H1 (cell line): Measurements from ENCODE around the gene IL32. TPM values are rescaled to one million over a fixed set of nuclear protein-coding genes. Genes with fewer than 3 reads are reported as not detected.

Source experiments
- ASH2L ChIP-seq: fragments of 200-600, 300-600 bp; sonication (generic); IDR thresholded peaks from one replicate; pipeline ENCODE4 v1.7.1; 2017; ENCODE audit warnings: low read length
- CHD2 ChIP-seq: IDR thresholded peaks from 2 replicates; pipeline ENCODE4 v1.6.1; 2012; ENCODE audit warnings: low read length, improper control_type of control experiment
- EZH2 ChIP-seq: fragments of 200-600 bp; sonication (generic); IDR thresholded peaks from 2 replicates; pipeline ENCODE4 v1.7.1; 2012; ENCODE audit warnings: low read depth, mild to moderate bottlenecking, moderate library complexity, low read length, inconsistent platforms; ENCODE audit not compliant: severe bottlenecking
- FOSL1 ChIP-seq: IDR thresholded peaks from 2 replicates; pipeline ENCODE4 v1.6.1; 2011; ENCODE audit warnings: mild to moderate bottlenecking, low read depth, low read length, moderate library complexity; ENCODE audit not compliant: insufficient read depth
- HDAC2 ChIP-seq, 2 experiments: fragments of 300-600 bp in 1 of 2; sonication (generic) in 1 of 2; IDR thresholded peaks; 2 replicates each; pipeline ENCODE4 v1.6.1; 2011 to 2012; ENCODE audit warnings: low read depth in 2 of 2, low read length in 2 of 2, mild to moderate bottlenecking in 2 of 2, moderate library complexity in 2 of 2, borderline replicate concordance in 1 of 2, inconsistent platforms in 1 of 2
- HDAC6 ChIP-seq: IDR thresholded peaks from one replicate; pipeline ENCODE4 v1.7.1; 2012; ENCODE audit warnings: low read depth, mild to moderate bottlenecking, inconsistent platforms, low read length, moderate library complexity
- JUND ChIP-seq: IDR thresholded peaks from 2 replicates; pipeline ENCODE4 v1.6.1; 2011; ENCODE audit warnings: mild to moderate bottlenecking, improper control_type of control experiment, low read length
- KDM1A ChIP-seq: fragments of 200-600, 300-600 bp; sonication (generic); IDR thresholded peaks from 2 replicates; pipeline ENCODE4 v1.7.1; 2016; ENCODE audit warnings: mild to moderate bottlenecking, low read length, borderline replicate concordance
- NRF1 ChIP-seq: IDR thresholded peaks from 2 replicates; pipeline ENCODE4 v1.6.1; 2011; ENCODE audit warnings: mild to moderate bottlenecking, low read depth, low read length, improper control_type of control experiment
- POLR2A ChIP-seq, 2 experiments: IDR thresholded peaks; 1 replicate in 1 of 2; 2 replicates in 1 of 2; pipeline ENCODE4 v1.6.1; 2011; ENCODE audit warnings: low read depth in 2 of 2, low read length in 2 of 2, mild to moderate bottlenecking in 2 of 2; ENCODE audit errors: control extremely low read depth in 1 of 2
- POLR2AphosphoS5 ChIP-seq: IDR thresholded peaks from 2 replicates; pipeline ENCODE4 v1.6.1; 2011; ENCODE audit warnings: low read depth, low read length
- RBBP5 ChIP-seq: IDR thresholded peaks from 2 replicates; pipeline ENCODE4 v1.7.1; 2012; ENCODE audit warnings: low read depth, mild to moderate bottlenecking, inconsistent platforms, low read length, moderate library complexity, borderline replicate concordance
- SAP30 ChIP-seq: fragments of 300-600 bp; sonication (generic); IDR thresholded peaks from 2 replicates; pipeline ENCODE4 v1.7.1; 2012; ENCODE audit warnings: low read length, moderate library complexity, mild to moderate bottlenecking, inconsistent platforms; ENCODE audit not compliant: insufficient read depth, insufficient replicate concordance
- SIN3A ChIP-seq, 2 experiments: IDR thresholded peaks in 1 of 2; conservative IDR thresholded peaks in 1 of 2; 2 replicates each; pipeline ENCODE4 v1.6.1; 2011 to 2012; ENCODE audit warnings: low read length in 2 of 2, improper control_type of control experiment in 1 of 2, low read depth in 1 of 2, mild to moderate bottlenecking in 1 of 2
- SIRT6 ChIP-seq: IDR thresholded peaks from one replicate; pipeline ENCODE4 v1.7.1; 2012; ENCODE audit warnings: low read length, inconsistent platforms
- SIX5 ChIP-seq: IDR thresholded peaks from 2 replicates; pipeline ENCODE4 v1.6.1; 2011; ENCODE audit warnings: mild to moderate bottlenecking, low read depth, low read length
- SP4 ChIP-seq: IDR thresholded peaks from 2 replicates; pipeline ENCODE4 v1.6.1; 2012; ENCODE audit warnings: low read length, inconsistent platforms
- TBP ChIP-seq: IDR thresholded peaks from 2 replicates; pipeline ENCODE4 v1.6.1; 2011; ENCODE audit warnings: low read depth, low read length, improper control_type of control experiment
- TEAD4 ChIP-seq: IDR thresholded peaks from 2 replicates; pipeline ENCODE4 v1.6.1; 2012; ENCODE audit warnings: low read depth, low read length, inconsistent platforms, mixed read lengths
- YY1 ChIP-seq: IDR thresholded peaks from 2 replicates; pipeline ENCODE4 v1.6.1; 2011; ENCODE audit warnings: low read depth, mild to moderate bottlenecking, low read length
- polyA plus RNA-seq, 7 experiments: library from polyadenylated mRNA; depleted of rRNA in 3 of 7; stranded (reverse) in 5 of 7; unstranded in 2 of 7; fragments of >200 nt in 5 of 7; fragments of 200-250 nt in 2 of 7; gene quantifications; 1 replicate in 5 of 7; 2 replicates in 1 of 7; 4 replicates in 1 of 7; pipeline versions ENCODE4 v1.2.1 to v1.2.3, GENCODE V29; 2011 to 2013; ENCODE audit warnings: missing spikeins in 2 of 7, mixed read lengths in 2 of 7
- total RNA-seq: library from RNA; stranded (reverse); fragmentation: NEBNext Ultra II Directional; extraction: Animal tissue kit (Norgen Biotek cat#: 25700); gene quantifications from 2 replicates; pipeline ENCODE4 v1.2.1, GENCODE V29; 2021
- TF ChIP-seq, protein P1 (sequence below): IDR thresholded peaks from 2 replicates; pipeline ENCODE4 v1.6.1; 2012; ENCODE audit warnings: low read length, inconsistent platforms
- TF ChIP-seq, protein P2 (sequence below): IDR thresholded peaks from 2 replicates; pipeline ENCODE4 v1.6.1; 2011; ENCODE audit warnings: low read length, improper control_type of control experiment

IL32 gene
- total and polyA plus RNA-seq, 2 of the 8 experiments (the other 6 are each of a cell fraction or from before 2014, with no cell fraction given), result 2.7 to 5.0 TPM

DNA sequence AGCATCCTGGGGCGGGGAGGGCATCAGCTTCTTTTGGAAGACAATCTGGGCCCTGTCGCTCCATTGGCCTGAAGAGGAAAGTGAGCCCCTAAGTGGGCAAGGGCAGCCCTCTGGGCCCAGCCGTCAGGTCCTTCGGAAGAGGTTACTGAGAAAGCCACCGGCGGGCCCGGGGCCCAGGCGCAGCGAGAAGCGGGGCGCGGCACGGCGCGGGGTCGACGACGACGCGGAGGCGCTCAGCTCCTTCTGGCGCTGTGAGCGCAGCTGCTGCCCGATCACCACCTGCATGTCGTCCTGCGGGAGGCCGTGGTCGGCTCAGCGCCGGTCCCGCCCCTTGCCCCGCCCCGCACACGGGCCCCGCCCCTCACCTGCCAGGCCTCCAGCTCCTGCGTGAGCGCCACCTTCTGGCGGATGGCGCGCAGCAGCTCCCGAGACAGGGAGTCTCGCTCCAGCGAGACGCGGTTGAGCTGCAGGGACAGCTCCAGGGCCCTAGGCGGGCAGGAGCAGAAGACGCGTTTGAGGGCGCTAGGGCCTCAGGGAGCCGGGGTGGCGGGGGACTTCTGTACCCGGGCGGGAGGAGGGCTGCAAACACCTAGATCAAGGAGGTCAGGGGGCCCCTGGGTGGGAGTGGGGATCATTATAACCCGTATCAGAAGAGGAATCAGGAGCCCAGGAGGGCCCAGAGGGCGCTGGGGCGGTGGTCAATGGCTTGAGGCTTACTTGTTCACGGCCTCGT lies 37.3 kb upstream of the IL32 start (continued):
- TF ChIP-seq TBP (peak; percentile 87), SAP30 (no peak), KDM1A (no peak), POLR2AphosphoS5 (peak; percentile 92), RBBP5 (no peak), NRF1 (0 out of 2 replicates have a peak, but pooled peaks have one; percentile 1), SIX5 (no peak), EZH2 (no peak), SIRT6 (no peak), HDAC2 (IDR thresholded peaks at IDR 0.05; ENCODE audit: borderline replicate concordance in 1 of 2, low read depth in 2 of 2, low read length in 2 of 2) (no peak), SIN3A (conservative IDR thresholded peaks at IDR 0.05 in 1 of 2, IDR thresholded peaks at IDR 0.05 in 1 of 2; ENCODE audit: low read depth in 1 of 2, low read length in 2 of 2) (peak in 1 of 2 experiments; percentile 81; a peak in 2 of 4 replicates), TEAD4 (no peak), SP4 (peak; percentile 79; the same call in 1 of the 2 replicates), YY1 (no peak), CHD2 (no peak), POLR2A (IDR thresholded peaks at IDR 0.05; ENCODE audit: control extremely low read depth in 1 of 2, low read depth in 2 of 2, low read length in 2 of 2) (peak in 1 of 2 experiments; percentile 74; a peak in 2 of 3 replicates), FOSL1 (no peak), ASH2L (no peak), JUND (no peak), HDAC6 (no peak)
- TF ChIP-seq, protein P1, sequence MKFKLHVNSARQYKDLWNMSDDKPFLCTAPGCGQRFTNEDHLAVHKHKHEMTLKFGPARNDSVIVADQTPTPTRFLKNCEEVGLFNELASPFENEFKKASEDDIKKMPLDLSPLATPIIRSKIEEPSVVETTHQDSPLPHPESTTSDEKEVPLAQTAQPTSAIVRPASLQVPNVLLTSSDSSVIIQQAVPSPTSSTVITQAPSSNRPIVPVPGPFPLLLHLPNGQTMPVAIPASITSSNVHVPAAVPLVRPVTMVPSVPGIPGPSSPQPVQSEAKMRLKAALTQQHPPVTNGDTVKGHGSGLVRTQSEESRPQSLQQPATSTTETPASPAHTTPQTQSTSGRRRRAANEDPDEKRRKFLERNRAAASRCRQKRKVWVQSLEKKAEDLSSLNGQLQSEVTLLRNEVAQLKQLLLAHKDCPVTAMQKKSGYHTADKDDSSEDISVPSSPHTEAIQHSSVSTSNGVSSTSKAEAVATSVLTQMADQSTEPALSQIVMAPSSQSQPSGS, result no peak
- TF ChIP-seq, protein P2, sequence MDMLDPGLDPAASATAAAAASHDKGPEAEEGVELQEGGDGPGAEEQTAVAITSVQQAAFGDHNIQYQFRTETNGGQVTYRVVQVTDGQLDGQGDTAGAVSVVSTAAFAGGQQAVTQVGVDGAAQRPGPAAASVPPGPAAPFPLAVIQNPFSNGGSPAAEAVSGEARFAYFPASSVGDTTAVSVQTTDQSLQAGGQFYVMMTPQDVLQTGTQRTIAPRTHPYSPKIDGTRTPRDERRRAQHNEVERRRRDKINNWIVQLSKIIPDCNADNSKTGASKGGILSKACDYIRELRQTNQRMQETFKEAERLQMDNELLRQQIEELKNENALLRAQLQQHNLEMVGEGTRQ, result no peak
